Panc1 (cell line): ENCODE measurements around the gene CD83. TPM values are rescaled to one million over a fixed set of nuclear protein-coding genes. Genes with fewer than 3 reads are reported as not detected.

Experiments used
- ATAC-seq: fragments of 200-7000 bp; cut with Tn5 transposase; 2 replicates; pipeline ENCODE4 v1.9.1; 2020; ENCODE audit warnings: mild to moderate bottlenecking, moderate library complexity
- BruUV-seq: library from RNA; stranded (reverse); fragments of 400-500 nt; replicated peaks from 2 replicates; lab custom pipeline; 2021; lab: Mats Ljungman, UMichigan
- CTCF ChIA-PET: fragments of 300-600 bp; sonication (Branson Sonifier 250); formaldehyde crosslinking; loops from one replicate; lab custom pipeline; 2022; ENCODE audit warnings: antibody characterized with exemption; lab: Charles Lee
- POLR2A ChIA-PET: fragments of 300-600 bp; sonication (Branson Sonifier 250); formaldehyde crosslinking; loops from one replicate; lab custom pipeline; 2022; ENCODE audit warnings: antibody characterized with exemption; lab: Charles Lee
- DNase-seq: peaks from one replicate; pipeline ENCODE4 v3.0.0-alpha.2; 2010; ENCODE audit warnings: low read depth, low spot score
- H3K27ac ChIP-seq: 2 replicates; pipeline ENCODE4 v1.5.1; 2011; ENCODE audit warnings: mild to moderate bottlenecking, low read length, inconsistent platforms
- H3K27me3 ChIP-seq: fragments of 200-500 bp; sonication (Bioruptor generic); 2 replicates; pipeline ENCODE4 v1.6.0; 2014; ENCODE audit warnings: low read length, inconsistent platforms; ENCODE audit not compliant: control insufficient read depth, insufficient read depth
- H3K36me3 ChIP-seq: fragments of 200-500 bp; sonication (Bioruptor generic); 2 replicates; pipeline ENCODE4 v1.5.1; 2014; ENCODE audit warnings: inconsistent platforms, mild to moderate bottlenecking, low read length, moderate library complexity; ENCODE audit not compliant: control insufficient read depth, insufficient read depth
- H3K4me1 ChIP-seq: 2 replicates; pipeline ENCODE4 v1.5.1; 2011; ENCODE audit warnings: inconsistent platforms, mild to moderate bottlenecking, low read length, moderate library complexity; ENCODE audit not compliant: control insufficient read depth, insufficient read depth
- H3K4me3 ChIP-seq, 2 experiments: 2 replicates each; pipeline ENCODE4 v1.5.1; 2011 to 2012; ENCODE audit warnings: low read depth in 2 of 2, low read length in 2 of 2, mild to moderate bottlenecking in 2 of 2, inconsistent platforms in 1 of 2, moderate library complexity in 1 of 2
- H3K9me3 ChIP-seq: fragments of 200-500 bp; sonication (Bioruptor generic); 2 replicates; pipeline ENCODE4 v1.5.1; 2014; ENCODE audit warnings: low read depth, mild to moderate bottlenecking, inconsistent platforms, low read length, moderate library complexity; ENCODE audit not compliant: control insufficient read depth, insufficient read depth
- CTCF ChIP-seq: fragments of 450-650 bp; IDR thresholded peaks from 2 replicates; pipeline ENCODE4 v1.5.1; 2017; ENCODE audit warnings: mild to moderate bottlenecking
- POLR2AphosphoS5 ChIP-seq: IDR thresholded peaks from 2 replicates; pipeline ENCODE4 v1.6.1; 2012; ENCODE audit warnings: mild to moderate bottlenecking, low read depth, low read length, moderate library complexity
- REST ChIP-seq, 2 experiments: IDR thresholded peaks; 2 replicates each; pipeline ENCODE4 v1.6.1; 2011 to 2012; ENCODE audit warnings: low read depth in 2 of 2, control low read depth in 1 of 2, low read length in 1 of 2, mild to moderate bottlenecking in 1 of 2, moderate library complexity in 1 of 2; ENCODE audit not compliant: insufficient read depth in 1 of 2
- SIN3A ChIP-seq: IDR thresholded peaks from 2 replicates; pipeline ENCODE4 v1.6.1; 2012; ENCODE audit warnings: low read depth, mild to moderate bottlenecking, low read length, moderate library complexity, borderline replicate concordance; ENCODE audit not compliant: insufficient read depth
- TCF7L2 ChIP-seq: IDR thresholded peaks from 2 replicates; pipeline ENCODE4 v1.6.1; 2011; ENCODE audit warnings: mild to moderate bottlenecking, low read depth, low read length, inconsistent platforms
- in situ Hi-C: cut with HindIII; loops from 2 replicates; pipeline ENCODE4 v1.10.0; 2016; ENCODE audit warnings: low sequenced_read_pairs, low pct_unique_long_range_greater_than_20kb
- intact Hi-C: fragments of 100-400 bp; cut with micrococcal nuclease; formaldehyde crosslinking; loops from one replicate; pipeline ENCODE4 v1.10.0; 2022; ENCODE audit not compliant: unreplicated experiment
- total RNA-seq: library from RNA; stranded (reverse); gene quantifications from one replicate; pipeline ENCODE4 v1.2.1, GENCODE V29; 2021; ENCODE audit not compliant: unreplicated experiment

The CD83 gene
- total RNA-seq, 1 experiment from 2014 or later: 5.3 TPM

GRCh38 chr6:14132244-14132920 lies 14.8 kb downstream of the CD83 start:
- no peak for ATAC-seq

GRCh38 chr6:14132921-14133275 lies 15.3 kb downstream of the CD83 start:
- POLR2A ChIA-PET: no interaction called here
- DNase-seq (no peak), ATAC-seq (no peak)
- BruUV-seq: no TSS peak
- intact Hi-C loops: no loop called here
- in situ Hi-C loops: no loop called here
- H3K4me1 ChIP-seq: peaks cover 7% of the 10 kb centered on the region; the same call in 1 of the 2 replicates
- no peak for TF ChIP-seq SIN3A
- TF ChIP-seq TCF7L2: no peak
- TF ChIP-seq REST (IDR thresholded peaks at IDR 0.05; ENCODE audit: insufficient read depth in 1 of 2, low read depth in 2 of 2, low read length in 1 of 2): no peak
- TF ChIP-seq POLR2AphosphoS5: no peak
- TF ChIP-seq CTCF: no peak
- H3K9me3 ChIP-seq: no peaks in the 10 kb centered on the region
- CTCF ChIA-PET: no interaction called here
- H3K4me3 ChIP-seq: no peak overlapping the region
- no peaks in the 10 kb centered on the region for H3K27me3 ChIP-seq
- no peaks in the 10 kb centered on the region for H3K36me3 ChIP-seq
- no peak overlapping the region for H3K27ac ChIP-seq

More at GRCh38 chr6:14132244-14132920, 14.8 kb downstream of the CD83 start:
- in situ Hi-C loops (no loop called here), intact Hi-C loops (no loop called here)
- BruUV-seq: no TSS peak
- Histone ChIP-seq H3K27me3 (no peaks in the 10 kb centered on the region), H3K4me3 (no peak overlapping the region), H3K4me1 (peaks cover 8% of the 10 kb centered on the region; the same call in 1 of the 2 replicates), H3K9me3 (no peaks in the 10 kb centered on the region), H3K27ac (no peak overlapping the region), H3K36me3 (no peaks in the 10 kb centered on the region)
- ChIA-PET CTCF (no interaction called here), POLR2A (no interaction called here)
- DNase-seq: no peak
- TF ChIP-seq POLR2AphosphoS5 (no peak), CTCF (no peak), SIN3A (no peak), TCF7L2 (no peak), REST (IDR thresholded peaks at IDR 0.05; ENCODE audit: insufficient read depth in 1 of 2, low read depth in 2 of 2, low read length in 1 of 2) (no peak)
